NCI-H146 (cell line): ENCODE measurements around the gene TCL1A.
A peak's percentile ranks its signal among the peaks of the same experiment; 100 is the strongest.

Source experiments
- DNase-seq: peaks from one replicate; lab custom pipeline; 2025; lab: John Stamatoyannopoulos, UW

The TCL1A gene

GRCh38 chr14:95705518-95705917 lies 8.4 kb downstream of the TCL1A start:
- DNase-seq: no peak

- no peak for DNase-seq
Observed at GRCh38 chr14:95703805-95704204, 10.1 kb downstream of the TCL1A start.

- no peak for DNase-seq
Observed at GRCh38 chr14:95703341-95703740, 10.6 kb downstream of the TCL1A start.

- no peak for DNase-seq
Observed at GRCh38 chr14:95701846-95702221, 12.1 kb downstream of the TCL1A start.

- no peak for DNase-seq
Observed at GRCh38 chr14:95700221-95700976, 13.5 kb downstream of the TCL1A start.

- DNase-seq: no peak
Observed at GRCh38 chr14:95699412-95699811, 14.5 kb downstream of the TCL1A start.

- no peak for DNase-seq
Observed at GRCh38 chr14:95698287-95698686, 15.6 kb downstream of the TCL1A start.

GRCh38 chr14:95697764-95698163 lies 16.2 kb downstream of the TCL1A start:
- DNase-seq: no peak

- DNase-seq: no peak
Observed at GRCh38 chr14:95696741-95697140, 17.2 kb downstream of the TCL1A start.

GRCh38 chr14:95695913-95696312 lies 18.0 kb downstream of the TCL1A start:
- DNase-seq: no peak

- no peak for DNase-seq
Observed at GRCh38 chr14:95695051-95695450, 18.9 kb downstream of the TCL1A start.

GRCh38 chr14:95692109-95692508 lies 21.8 kb downstream of the TCL1A start:
- no peak for DNase-seq

GRCh38 chr14:95691591-95691990 lies 22.3 kb downstream of the TCL1A start:
- DNase-seq: no peak

GRCh38 chr14:95690815-95691214 lies 23.1 kb downstream of the TCL1A start:
- no peak for DNase-seq

- no peak for DNase-seq
Observed at GRCh38 chr14:95689441-95689840, 24.5 kb downstream of the TCL1A start.

GRCh38 chr14:95686935-95687334 lies 27.0 kb downstream of the TCL1A start:
- peak; percentile 93 for DNase-seq

- no peak for DNase-seq
Observed at GRCh38 chr14:95685978-95686922, 27.7 kb downstream of the TCL1A start, which contains the start of gene TCL1B. TCL1B (plus strand) TSS chr14:95686426; CDS start chr14:95686468, 42 bp downstream.

- DNase-seq: peak; percentile 47
Observed at GRCh38 chr14:95683793-95684192, 30.1 kb downstream of the TCL1A start.

GRCh38 chr14:95681153-95681552 lies 32.8 kb downstream of the TCL1A start:
- peak; percentile 37 for DNase-seq

- peak; percentile 95 for DNase-seq
Observed at GRCh38 chr14:95679998-95680735, 33.8 kb downstream of the TCL1A start.

GRCh38 chr14:95679148-95679815 lies 34.6 kb downstream of the TCL1A start:
- peak; percentile 22 for DNase-seq
